HG02763 (cell line): ENCODE data around the gene PPP1R12C.

ENCODE experiments used
- ATAC-seq: cut with Tn5 transposase; IDR thresholded peaks from one replicate; pipeline ENCODE4 v1.9.1; 2021; ENCODE audit warnings: mild to moderate bottlenecking, moderate library complexity; ENCODE audit not compliant: unreplicated experiment

PPP1R12C gene

DNA sequence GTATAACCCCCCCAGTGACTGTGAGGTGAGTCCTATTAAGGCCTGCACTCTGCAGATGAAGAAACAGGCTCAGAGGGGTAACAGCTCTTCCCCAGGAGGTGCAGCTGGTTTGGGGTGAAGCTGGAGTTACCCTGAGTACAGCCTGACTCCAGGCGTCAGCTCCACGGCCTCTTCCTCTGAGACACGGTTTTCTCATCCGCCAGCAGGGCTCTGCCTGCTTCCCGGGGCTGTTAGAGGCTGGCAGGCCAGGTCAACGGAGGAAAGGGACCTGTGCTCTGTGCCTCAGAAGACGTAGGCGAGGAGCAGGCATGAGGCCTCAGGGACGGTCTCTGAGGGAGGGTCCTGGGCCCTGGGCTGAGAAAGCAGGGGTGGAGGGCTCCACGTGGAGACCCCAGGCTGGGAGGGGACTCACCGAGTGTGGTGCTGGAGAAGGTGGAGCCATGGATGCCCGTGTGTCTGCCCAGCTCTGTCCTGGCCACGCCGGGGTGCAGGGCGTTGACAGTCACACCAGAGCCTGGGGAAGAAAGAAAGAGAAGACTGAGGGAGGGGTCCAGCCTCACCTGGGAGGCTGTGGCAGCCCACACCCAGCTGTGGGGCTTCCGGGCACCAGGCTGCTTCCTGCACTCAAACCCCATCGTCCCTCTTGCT, 70.3 kb downstream of the PPP1R12C start:
- no peak for ATAC-seq

DNA sequence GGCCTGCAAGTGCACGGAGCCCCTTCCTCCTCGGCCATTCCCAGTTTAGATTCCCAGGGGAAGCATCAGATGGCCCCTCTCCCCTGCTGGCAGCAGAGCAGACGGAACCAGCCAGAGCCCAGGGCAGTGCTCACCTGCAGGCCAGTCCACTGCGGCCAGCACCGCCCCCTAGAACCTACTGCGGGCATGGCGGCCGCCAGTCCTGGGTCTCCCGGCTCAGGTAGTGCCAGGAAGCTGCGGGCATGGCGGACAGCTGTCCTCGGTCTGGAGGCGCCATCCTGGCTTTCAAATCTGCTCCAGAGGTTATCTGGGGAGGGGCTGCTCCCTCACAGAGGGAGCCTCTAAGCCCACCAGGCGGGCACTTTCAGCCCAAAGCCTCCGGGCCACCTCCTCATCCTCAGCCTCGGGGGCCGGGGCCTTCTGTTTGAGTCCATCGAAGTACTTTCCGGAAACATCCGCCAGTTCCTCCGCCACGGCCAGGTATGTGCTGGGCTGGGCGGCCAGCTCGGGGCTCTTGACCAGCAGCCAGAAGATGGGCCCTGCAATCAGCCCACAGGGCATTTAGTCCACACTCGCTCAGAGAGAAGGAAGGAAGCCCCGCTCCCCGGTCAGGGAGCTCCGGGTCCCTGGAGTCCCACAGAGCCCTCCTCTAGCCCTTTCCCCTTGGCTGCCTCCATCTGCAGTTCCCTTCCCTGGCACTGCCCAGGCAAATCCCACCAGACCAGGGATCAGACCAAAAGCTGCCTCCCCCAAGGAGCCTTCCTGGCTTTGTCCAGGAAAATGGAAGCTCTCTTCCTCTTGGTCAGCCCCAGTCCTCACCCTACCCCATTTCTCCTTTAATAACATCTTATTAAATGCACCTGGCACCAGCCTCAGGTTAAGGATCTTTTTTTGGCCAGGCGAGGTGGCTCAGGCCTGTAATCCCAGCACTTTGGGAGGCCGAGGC, 72.4 kb downstream of the PPP1R12C start:
- ATAC-seq = no peak

DNA sequence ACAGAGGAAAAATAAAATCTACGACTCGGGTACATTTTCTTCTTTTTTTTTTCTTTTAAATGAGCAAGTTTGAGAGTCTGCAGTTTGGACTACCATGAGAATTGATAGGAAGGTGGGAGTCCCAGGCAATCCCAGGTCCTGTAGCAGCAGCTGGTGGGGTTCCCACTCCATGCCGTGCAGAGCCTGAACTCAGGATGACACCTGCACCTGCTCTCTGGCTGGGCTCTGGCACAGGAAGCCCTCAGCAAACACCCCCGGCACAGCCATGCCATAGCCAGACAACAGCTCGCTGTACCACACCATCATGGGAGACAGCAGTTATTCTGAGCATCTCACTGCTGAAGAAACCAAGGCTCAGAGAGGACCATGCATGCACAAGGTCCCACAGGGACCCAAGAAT, 73.2 kb downstream of the PPP1R12C start:
- no peak for ATAC-seq

DNA sequence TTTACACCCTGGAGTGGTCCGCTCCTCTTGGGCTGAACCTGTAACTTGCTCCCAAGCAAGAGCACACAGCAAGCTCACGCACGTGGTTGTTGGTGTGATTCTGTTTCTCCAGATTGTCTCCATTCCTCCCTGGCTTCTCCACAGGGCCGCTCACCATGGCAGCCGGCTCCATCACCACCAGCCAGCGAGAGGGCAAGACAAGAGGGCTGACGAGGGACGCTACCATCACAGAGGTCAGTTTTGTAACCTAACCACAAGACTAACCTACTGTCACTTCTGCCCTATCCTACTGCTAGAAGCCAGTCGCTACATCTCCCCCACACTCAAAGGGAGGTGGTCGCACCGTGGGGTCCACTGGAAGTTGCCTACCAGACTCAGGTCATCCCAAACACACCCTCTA, 74.7 kb downstream of the PPP1R12C start:
- ATAC-seq = no peak

DNA sequence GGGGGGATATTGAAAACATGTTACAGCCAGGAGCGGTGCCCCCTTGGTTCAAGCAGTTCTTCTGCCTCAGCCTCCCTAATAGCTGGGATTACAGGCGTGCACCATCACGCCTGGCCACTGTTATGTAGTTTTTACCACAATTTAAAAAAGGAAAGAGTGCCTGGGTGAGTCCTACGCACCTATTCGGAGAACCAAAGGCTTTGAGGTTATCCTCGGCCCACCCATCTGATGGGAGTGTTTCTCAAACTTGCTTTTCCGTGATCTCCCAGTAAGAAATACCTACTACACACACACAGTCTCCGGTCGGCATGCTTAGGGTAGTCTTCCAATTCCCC, 75.1 kb downstream of the PPP1R12C start:
- no peak for ATAC-seq

DNA sequence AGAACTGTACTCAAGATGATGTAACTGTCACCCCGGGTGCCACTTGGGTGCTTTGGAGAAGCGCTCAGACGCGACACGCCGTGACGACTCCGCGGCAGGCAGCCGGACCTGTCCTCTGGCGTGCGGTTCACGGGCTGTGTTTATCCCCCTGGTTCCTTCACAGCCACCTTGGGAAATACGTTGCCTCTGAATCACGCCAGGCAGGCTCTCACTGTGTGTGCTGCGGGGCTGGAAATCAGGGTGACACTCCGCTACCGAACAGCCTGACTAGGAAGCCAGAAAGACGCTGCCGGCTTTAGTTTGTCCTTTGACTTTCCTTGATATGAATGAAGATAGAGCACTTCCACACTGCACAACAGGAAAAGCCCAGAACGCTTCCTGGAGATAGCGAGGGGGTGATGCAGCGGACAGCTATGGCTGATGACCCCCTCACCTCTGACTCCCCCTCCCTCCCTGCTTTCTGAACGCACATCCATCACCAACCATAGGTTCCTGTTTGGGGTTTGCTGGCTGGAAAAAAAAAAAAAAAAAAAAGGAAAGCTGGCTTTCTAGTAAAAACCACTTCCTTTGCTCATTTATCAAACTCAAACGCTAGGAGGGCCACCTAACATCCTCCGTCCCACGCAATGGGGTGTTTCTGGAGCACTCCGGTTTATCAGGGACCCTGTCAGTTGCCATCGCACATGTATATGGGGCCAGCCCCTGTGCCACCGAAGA, 75.7 kb downstream of the PPP1R12C start:
- no peak for ATAC-seq

DNA sequence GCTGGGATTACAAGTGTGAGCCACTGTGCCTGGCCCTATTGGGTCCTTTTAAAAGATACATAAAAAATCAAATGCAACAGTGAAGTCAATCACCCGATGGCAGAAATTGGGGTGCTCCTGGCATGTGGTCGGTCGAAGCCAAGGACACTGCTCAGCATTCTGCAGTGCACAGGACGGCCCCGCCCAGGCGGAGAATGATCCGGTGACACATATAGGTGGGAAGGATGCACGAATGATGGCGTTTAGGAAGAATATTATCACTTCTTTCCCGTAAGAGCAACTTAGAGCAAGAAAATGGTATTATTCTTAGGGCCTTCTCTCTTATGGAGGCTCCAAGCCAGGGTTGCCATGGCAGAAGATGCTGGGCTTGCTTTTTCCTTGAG, 76.2 kb downstream of the PPP1R12C start:
- no peak for ATAC-seq
